ENCODE measurements around the gene EGFL8.

EGFL8 gene

GRCh38 chr6:32151863-32152768 lies 12.3 kb upstream of the EGFL8 start, which contains the start of gene PRRT1:
Gene PRRT1, minus strand, starts transcription at chr6:32151939. Its CDS starts 112 bp downstream, at chr6:32151827.
- peaks cover 13 to 21% of the 10 kb centered on the region in 2 donors for H3K4me1 ChIP-seq (ENCODE audit: control insufficient read depth in 2 of 2, insufficient read depth in 2 of 2, low read length in 2 of 2)
- H3K27ac ChIP-seq (ENCODE audit: low read depth in 2 of 2, low read length in 2 of 2), result peak within 1 kb of the TSS in 1 of 2 donors; percentile 92
- peaks cover 0 to 2% of the 10 kb centered on the region in 2 donors for H3K36me3 ChIP-seq (ENCODE audit: control insufficient read depth in 2 of 2, insufficient read depth in 2 of 2, low read length in 2 of 2)
- H3K27me3 ChIP-seq (ENCODE audit: control insufficient read depth in 2 of 2, insufficient read depth in 2 of 2, low read length in 2 of 2), result no peaks in the 10 kb centered on the region
- no peaks in the 10 kb centered on the region for H3K9me3 ChIP-seq (ENCODE audit: control insufficient read depth in 2 of 2, low read length in 2 of 2)
- H3K4me3 ChIP-seq (ENCODE audit: low read length in 2 of 2), result peak within 1 kb of the TSS; percentile 21 to 94
- H3K9ac ChIP-seq (ENCODE audit: low read depth in 1 of 2, low read length in 2 of 2), result peak within 1 kb of the TSS; percentile 17 to 65

GRCh38 chr6:32152769-32153563 lies 11.4 kb upstream of the EGFL8 start:
- Histone ChIP-seq H3K27ac (ENCODE audit: low read depth in 2 of 2, low read length in 2 of 2) (peak overlapping the region; percentile 77 to 92), H3K4me3 (ENCODE audit: low read length in 2 of 2) (peak overlapping the region; percentile 82 to 94), H3K9ac (ENCODE audit: low read depth in 1 of 2, low read length in 2 of 2) (peak overlapping the region; percentile 52 to 65), H3K27me3 (ENCODE audit: control insufficient read depth in 2 of 2, insufficient read depth in 2 of 2, low read length in 2 of 2) (no peaks in the 10 kb centered on the region), H3K9me3 (ENCODE audit: control insufficient read depth in 2 of 2, low read length in 2 of 2) (no peaks in the 10 kb centered on the region), H3K4me1 (ENCODE audit: control insufficient read depth in 2 of 2, insufficient read depth in 2 of 2, low read length in 2 of 2) (peaks cover 13 to 21% of the 10 kb centered on the region in 2 donors), H3K36me3 (ENCODE audit: control insufficient read depth in 2 of 2, insufficient read depth in 2 of 2, low read length in 2 of 2) (peaks cover 5 to 9% of the 10 kb centered on the region in 2 donors)

GRCh38 chr6:32153564-32154513 lies 10.6 kb upstream of the EGFL8 start, which contains the start of gene PPT2:
Gene PPT2, plus strand, starts transcription at chr6:32154141. Its CDS starts 454 bp downstream, at chr6:32154595.
- peak within 1 kb of the TSS; percentile 82 to 94 for H3K4me3 ChIP-seq (ENCODE audit: low read length in 2 of 2)
- H3K36me3 ChIP-seq (ENCODE audit: control insufficient read depth in 2 of 2, insufficient read depth in 2 of 2, low read length in 2 of 2), result peaks cover 5 to 16% of the 10 kb centered on the region in 2 donors
- H3K9ac ChIP-seq (ENCODE audit: low read depth in 1 of 2, low read length in 2 of 2), result peak within 1 kb of the TSS; percentile 65 to 86
- peaks cover 13 to 21% of the 10 kb centered on the region in 2 donors for H3K4me1 ChIP-seq (ENCODE audit: control insufficient read depth in 2 of 2, insufficient read depth in 2 of 2, low read length in 2 of 2)
- peak within 1 kb of the TSS; percentile 77 to 92 for H3K27ac ChIP-seq (ENCODE audit: low read depth in 2 of 2, low read length in 2 of 2)
- H3K27me3 ChIP-seq (ENCODE audit: control insufficient read depth in 2 of 2, insufficient read depth in 2 of 2, low read length in 2 of 2), result no peaks in the 10 kb centered on the region
- H3K9me3 ChIP-seq (ENCODE audit: control insufficient read depth in 2 of 2, low read length in 2 of 2), result no peaks in the 10 kb centered on the region

GRCh38 chr6:32154514-32155161 lies 9.8 kb upstream of the EGFL8 start:
- peak overlapping the region; percentile 65 to 86 for H3K9ac ChIP-seq (ENCODE audit: low read depth in 1 of 2, low read length in 2 of 2)
- peaks cover 5 to 17% of the 10 kb centered on the region in 2 donors for H3K36me3 ChIP-seq (ENCODE audit: control insufficient read depth in 2 of 2, insufficient read depth in 2 of 2, low read length in 2 of 2)
- peaks cover 13 to 21% of the 10 kb centered on the region in 2 donors for H3K4me1 ChIP-seq (ENCODE audit: control insufficient read depth in 2 of 2, insufficient read depth in 2 of 2, low read length in 2 of 2)
- H3K27ac ChIP-seq (ENCODE audit: low read depth in 2 of 2, low read length in 2 of 2), result peak overlapping the region; percentile 77 to 92
- H3K27me3 ChIP-seq (ENCODE audit: control insufficient read depth in 2 of 2, insufficient read depth in 2 of 2, low read length in 2 of 2), result no peaks in the 10 kb centered on the region
- H3K4me3 ChIP-seq (ENCODE audit: low read length in 2 of 2), result peak overlapping the region; percentile 82 to 94
- no peaks in the 10 kb centered on the region for H3K9me3 ChIP-seq (ENCODE audit: control insufficient read depth in 2 of 2, low read length in 2 of 2)

GRCh38 chr6:32156891-32157290 lies 7.5 kb upstream of the EGFL8 start:
- Histone ChIP-seq H3K27ac (ENCODE audit: low read depth in 2 of 2, low read length in 2 of 2) (no peak overlapping the region), H3K9ac (ENCODE audit: low read depth in 1 of 2, low read length in 2 of 2) (no peak overlapping the region), H3K9me3 (ENCODE audit: control insufficient read depth in 2 of 2, low read length in 2 of 2) (no peaks in the 10 kb centered on the region), H3K36me3 (ENCODE audit: control insufficient read depth in 2 of 2, insufficient read depth in 2 of 2, low read length in 2 of 2) (peaks cover 5 to 17% of the 10 kb centered on the region in 2 donors), H3K4me3 (ENCODE audit: low read length in 2 of 2) (no peak overlapping the region), H3K27me3 (ENCODE audit: control insufficient read depth in 2 of 2, insufficient read depth in 2 of 2, low read length in 2 of 2) (no peaks in the 10 kb centered on the region), H3K4me1 (ENCODE audit: control insufficient read depth in 2 of 2, insufficient read depth in 2 of 2, low read length in 2 of 2) (peaks cover 13 to 21% of the 10 kb centered on the region in 2 donors)

- Histone ChIP-seq H3K9ac (ENCODE audit: low read depth in 1 of 2, low read length in 2 of 2) (no peak overlapping the region), H3K36me3 (ENCODE audit: control insufficient read depth in 2 of 2, insufficient read depth in 2 of 2, low read length in 2 of 2) (peaks cover 8 to 17% of the 10 kb centered on the region in 2 donors), H3K27ac (ENCODE audit: low read depth in 2 of 2, low read length in 2 of 2) (no peak overlapping the region), H3K9me3 (ENCODE audit: control insufficient read depth in 2 of 2, low read length in 2 of 2) (no peaks in the 10 kb centered on the region), H3K4me1 (ENCODE audit: control insufficient read depth in 2 of 2, insufficient read depth in 2 of 2, low read length in 2 of 2) (peaks cover 13% of the 10 kb centered on the region in 2 donors), H3K27me3 (ENCODE audit: control insufficient read depth in 2 of 2, insufficient read depth in 2 of 2, low read length in 2 of 2) (no peaks in the 10 kb centered on the region), H3K4me3 (ENCODE audit: low read length in 2 of 2) (no peak overlapping the region)
Observed at GRCh38 chr6:32158052-32158451, 6.3 kb upstream of the EGFL8 start.

GRCh38 chr6:32163559-32164258 lies 686 bp upstream of the EGFL8 start:
- Histone ChIP-seq H3K27me3 (ENCODE audit: control insufficient read depth in 2 of 2, insufficient read depth in 2 of 2, low read length in 2 of 2) (no peaks in the 10 kb centered on the region), H3K9ac (ENCODE audit: low read depth in 1 of 2, low read length in 2 of 2) (no peak overlapping the region), H3K4me3 (ENCODE audit: low read length in 2 of 2) (no peak overlapping the region), H3K36me3 (ENCODE audit: control insufficient read depth in 2 of 2, insufficient read depth in 2 of 2, low read length in 2 of 2) (peaks cover 16 to 26% of the 10 kb centered on the region in 2 donors), H3K4me1 (ENCODE audit: control insufficient read depth in 2 of 2, insufficient read depth in 2 of 2, low read length in 2 of 2) (no peaks in the 10 kb centered on the region), H3K9me3 (ENCODE audit: control insufficient read depth in 2 of 2, low read length in 2 of 2) (no peaks in the 10 kb centered on the region), H3K27ac (ENCODE audit: low read depth in 2 of 2, low read length in 2 of 2) (peak overlapping the region in 1 of 2 donors; percentile 29)

GRCh38 chr6:32166411-32167061 lies 2.1 kb downstream of the EGFL8 start:
- H3K9me3 ChIP-seq (ENCODE audit: control insufficient read depth in 2 of 2, low read length in 2 of 2), result no peaks in the 10 kb centered on the region
- H3K27ac ChIP-seq (ENCODE audit: low read depth in 2 of 2, low read length in 2 of 2), result no peak overlapping the region
- peaks cover 28 to 48% of the 10 kb centered on the region in 2 donors for H3K36me3 ChIP-seq (ENCODE audit: control insufficient read depth in 2 of 2, insufficient read depth in 2 of 2, low read length in 2 of 2)
- no peaks in the 10 kb centered on the region for H3K27me3 ChIP-seq (ENCODE audit: control insufficient read depth in 2 of 2, insufficient read depth in 2 of 2, low read length in 2 of 2)
- H3K4me3 ChIP-seq (ENCODE audit: low read length in 2 of 2), result no peak overlapping the region
- no peak overlapping the region for H3K9ac ChIP-seq (ENCODE audit: low read depth in 1 of 2, low read length in 2 of 2)
- no peaks in the 10 kb centered on the region for H3K4me1 ChIP-seq (ENCODE audit: control insufficient read depth in 2 of 2, insufficient read depth in 2 of 2, low read length in 2 of 2)
